AG04449 (cell line): Measurements from ENCODE around the gene ZBTB9.

Experiments used
- CTCF ChIA-PET: fragments of 350-600 bp; formaldehyde crosslinking; extraction: SDS; loops from one replicate; lab custom pipeline; 2021; ENCODE audit warnings: antibody characterized with exemption; lab: Yijun Ruan, JAX
- POLR2A ChIA-PET: fragments of 400-600, 350-600 bp; formaldehyde crosslinking; extraction: SDS; loops from one replicate; lab custom pipeline; 2020; ENCODE audit warnings: antibody characterized with exemption, inconsistent platforms; lab: Yijun Ruan, JAX
- DNase-seq: peaks from one replicate; pipeline ENCODE4 v3.0.0-alpha.2; 2010; ENCODE audit warnings: low read depth, low spot score
- H3K4me3 ChIP-seq: 2 replicates; pipeline ENCODE4 v1.5.1; 2011; ENCODE audit warnings: low read depth, mild to moderate bottlenecking, control low read depth, low read length
- CTCF ChIP-seq: IDR thresholded peaks from one replicate; pipeline ENCODE4 v1.5.1; 2011; ENCODE audit warnings: mild to moderate bottlenecking, moderate library complexity, low read length, control low read depth, inconsistent platforms; ENCODE audit not compliant: insufficient read depth; ENCODE audit errors: missing control alignments

Gene ZBTB9

GRCh38 chr6:33488339-33488738 lies 34.0 kb downstream of the ZBTB9 start:
- CTCF ChIA-PET: no interaction called here
- TF ChIP-seq CTCF: no peak
- DNase-seq: no peak
- H3K4me3 ChIP-seq: no peak overlapping the region
- POLR2A ChIA-PET: no interaction called here

DNA sequence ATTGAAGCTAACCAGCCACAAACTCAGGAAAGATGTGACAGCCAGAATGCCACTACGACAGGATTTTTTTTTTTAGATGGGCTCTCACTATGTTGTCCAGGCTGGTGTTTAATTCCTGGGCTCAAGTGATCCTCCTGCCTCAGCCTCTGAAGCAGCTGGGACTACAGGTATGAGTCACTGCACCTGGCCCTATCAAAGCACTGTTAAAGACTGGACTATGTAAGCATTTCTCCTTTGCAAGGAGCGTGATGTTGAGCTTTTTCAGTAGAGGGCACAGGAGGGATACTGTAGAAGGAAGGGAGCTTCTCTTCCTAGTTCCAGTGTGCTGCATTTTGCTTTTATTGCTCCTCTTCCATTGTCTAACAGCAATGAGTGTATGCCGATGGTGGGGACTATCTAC lies 35.8 kb downstream of the ZBTB9 start:
- CTCF ChIA-PET: no interaction called here
- POLR2A ChIA-PET: interaction anchor here (0.6 kb wide), 1 partner anchor 36 kb away, joined by 3 read pairs; the partner anchor contains the start of gene ZBTB9
- no peak overlapping the region for H3K4me3 ChIP-seq
- DNase-seq: no peak
- no peak for TF ChIP-seq CTCF

- POLR2A ChIA-PET: interaction anchor here (0.6 kb wide), 1 partner anchor 36 kb away, joined by 3 read pairs; the partner anchor contains the start of gene ZBTB9
- no peak for TF ChIP-seq CTCF
- CTCF ChIA-PET: no interaction called here
- no peak for DNase-seq
- no peak overlapping the region for H3K4me3 ChIP-seq
These were observed 36.2 kb downstream of the ZBTB9 start for GRCh38 chr6:33490621-33491020.

- H3K4me3 ChIP-seq: no peak overlapping the region
- POLR2A ChIA-PET: no interaction called here
- no peak for TF ChIP-seq CTCF
- DNase-seq: no peak
- CTCF ChIA-PET: no interaction called here
These were observed 37.7 kb downstream of the ZBTB9 start for GRCh38 chr6:33492093-33492492.

DNA sequence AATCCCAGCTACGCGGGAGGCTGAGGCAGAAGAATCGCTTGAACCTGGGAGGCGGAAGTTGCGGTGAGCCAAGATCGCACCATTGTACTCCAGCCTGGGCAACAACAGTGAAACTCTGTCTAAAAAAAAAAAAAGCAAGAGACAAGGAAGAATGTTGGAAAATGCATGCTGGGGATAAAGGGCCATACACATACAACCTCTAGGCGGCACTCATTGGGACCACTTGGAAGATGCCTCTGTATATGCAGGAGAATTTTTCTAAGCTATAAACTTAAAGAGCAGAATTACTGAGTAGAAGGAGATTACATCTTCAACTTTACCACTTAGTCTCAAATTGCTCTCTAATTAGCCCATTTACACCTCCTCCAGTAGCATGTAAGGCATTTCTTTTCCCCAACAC lies 42.8 kb downstream of the ZBTB9 start:
- DNase-seq: no peak
- ChIA-PET POLR2A (no interaction called here), CTCF (no interaction called here)
- no peak for TF ChIP-seq CTCF
- H3K4me3 ChIP-seq: no peak overlapping the region

GRCh38 chr6:33502486-33502885 lies 48.1 kb downstream of the ZBTB9 start:
- H3K4me3 ChIP-seq: no peak overlapping the region
- ChIA-PET CTCF (interaction anchor here (1.2 kb wide), 1 partner anchor 11 kb away, joined by 3 read pairs; no protein-coding TSS in a partner anchor), POLR2A (interaction anchor here (0.6 kb wide), 1 partner anchor 918 kb away, joined by 4 read pairs; no protein-coding TSS in a partner anchor)
- DNase-seq: no peak
- no peak for TF ChIP-seq CTCF
